H1 (cell line): ENCODE measurements around the gene TMEM258. TPM values are rescaled to one million over a fixed set of nuclear protein-coding genes. Genes with fewer than 3 reads are reported as not detected.

Experiments used
- ATF3 ChIP-seq: IDR thresholded peaks from 2 replicates; pipeline ENCODE4 v1.6.1; 2011; ENCODE audit warnings: low read depth, mild to moderate bottlenecking, low read length; ENCODE audit not compliant: insufficient read depth
- BRCA1 ChIP-seq: IDR thresholded peaks from 2 replicates; pipeline ENCODE4 v1.6.1; 2012; ENCODE audit warnings: low read depth, low read length, improper control_type of control experiment
- CHD2 ChIP-seq: IDR thresholded peaks from 2 replicates; pipeline ENCODE4 v1.6.1; 2012; ENCODE audit warnings: low read length, improper control_type of control experiment
- EZH2 ChIP-seq: fragments of 200-600 bp; sonication (generic); IDR thresholded peaks from 2 replicates; pipeline ENCODE4 v1.7.1; 2012; ENCODE audit warnings: low read depth, mild to moderate bottlenecking, moderate library complexity, low read length, inconsistent platforms; ENCODE audit not compliant: severe bottlenecking
- GABPA ChIP-seq: IDR thresholded peaks from 2 replicates; pipeline ENCODE4 v1.6.1; 2011; ENCODE audit warnings: mild to moderate bottlenecking, low read length, moderate library complexity, borderline replicate concordance; ENCODE audit not compliant: insufficient read depth
- GTF2F1 ChIP-seq: IDR thresholded peaks from 2 replicates; pipeline ENCODE4 v1.6.1; 2012; ENCODE audit warnings: low read depth, low read length, improper control_type of control experiment, borderline replicate concordance
- HDAC2 ChIP-seq, 2 experiments: fragments of 300-600 bp in 1 of 2; sonication (generic) in 1 of 2; IDR thresholded peaks; 2 replicates each; pipeline ENCODE4 v1.6.1; 2011 to 2012; ENCODE audit warnings: low read depth in 2 of 2, low read length in 2 of 2, mild to moderate bottlenecking in 2 of 2, moderate library complexity in 2 of 2, borderline replicate concordance in 1 of 2, inconsistent platforms in 1 of 2
- JUN ChIP-seq: IDR thresholded peaks from 2 replicates; pipeline ENCODE4 v1.6.1; 2011; ENCODE audit warnings: low read depth, mild to moderate bottlenecking, improper control_type of control experiment, low read length
- KDM4A ChIP-seq: IDR thresholded peaks from one replicate; pipeline ENCODE4 v1.7.1; 2012; ENCODE audit warnings: low read depth, mild to moderate bottlenecking, moderate library complexity, low read length, inconsistent platforms; ENCODE audit not compliant: severe bottlenecking
- PHF8 ChIP-seq: fragments of 200-600 bp; sonication (generic); conservative IDR thresholded peaks from 2 replicates; pipeline ENCODE4 v1.7.1; 2012; ENCODE audit warnings: low read depth, mild to moderate bottlenecking, inconsistent platforms, low read length, moderate library complexity
- RAD21 ChIP-seq, 2 experiments: IDR thresholded peaks in 1 of 2; conservative IDR thresholded peaks in 1 of 2; 2 replicates each; pipeline ENCODE4 v1.6.1; 2011; ENCODE audit warnings: low read depth in 2 of 2, low read length in 2 of 2, improper control_type of control experiment in 1 of 2, inconsistent platforms in 1 of 2, mild to moderate bottlenecking in 1 of 2, moderate library complexity in 1 of 2
- RXRA ChIP-seq: IDR thresholded peaks from 2 replicates; pipeline ENCODE4 v1.6.1; 2011; ENCODE audit warnings: low read depth, mild to moderate bottlenecking, low read length, moderate library complexity; ENCODE audit not compliant: insufficient read depth
- SIX5 ChIP-seq: IDR thresholded peaks from 2 replicates; pipeline ENCODE4 v1.6.1; 2011; ENCODE audit warnings: mild to moderate bottlenecking, low read depth, low read length
- SP1 ChIP-seq: IDR thresholded peaks from 2 replicates; pipeline ENCODE4 v1.6.1; 2011; ENCODE audit warnings: low read depth, low read length
- SP4 ChIP-seq: IDR thresholded peaks from 2 replicates; pipeline ENCODE4 v1.6.1; 2012; ENCODE audit warnings: low read length, inconsistent platforms
- SUZ12 ChIP-seq: fragments of 200-600 bp; sonication (generic); IDR thresholded peaks from 2 replicates; pipeline ENCODE4 v1.6.1; 2012; ENCODE audit warnings: mild to moderate bottlenecking, inconsistent platforms, low read length, moderate library complexity, mixed read lengths
- TBP ChIP-seq: IDR thresholded peaks from 2 replicates; pipeline ENCODE4 v1.6.1; 2011; ENCODE audit warnings: low read depth, low read length, improper control_type of control experiment
- YY1 ChIP-seq: IDR thresholded peaks from 2 replicates; pipeline ENCODE4 v1.6.1; 2011; ENCODE audit warnings: low read depth, mild to moderate bottlenecking, low read length
- polyA plus RNA-seq, 7 experiments: library from polyadenylated mRNA; depleted of rRNA in 3 of 7; stranded (reverse) in 5 of 7; unstranded in 2 of 7; fragments of >200 nt in 5 of 7; fragments of 200-250 nt in 2 of 7; gene quantifications; 1 replicate in 5 of 7; 2 replicates in 1 of 7; 4 replicates in 1 of 7; pipeline versions ENCODE4 v1.2.1 to v1.2.3, GENCODE V29; 2011 to 2013; ENCODE audit warnings: missing spikeins in 2 of 7, mixed read lengths in 2 of 7
- total RNA-seq: library from RNA; stranded (reverse); fragmentation: NEBNext Ultra II Directional; extraction: Animal tissue kit (Norgen Biotek cat#: 25700); gene quantifications from 2 replicates; pipeline ENCODE4 v1.2.1, GENCODE V29; 2021
- TF ChIP-seq, protein P1 (sequence below): IDR thresholded peaks from 2 replicates; pipeline ENCODE4 v1.6.1; 2011; ENCODE audit warnings: low read length, improper control_type of control experiment
- TF ChIP-seq, protein P2 (sequence below): IDR thresholded peaks from 2 replicates; pipeline ENCODE4 v1.6.1; 2012; ENCODE audit warnings: inconsistent platforms
- TF ChIP-seq, protein P3 (sequence below): IDR thresholded peaks from 2 replicates; pipeline ENCODE4 v1.6.1; 2012; ENCODE audit warnings: inconsistent platforms

Gene TMEM258
- total and polyA plus RNA-seq, 2 of the 8 experiments (the other 6 are each of a cell fraction or from before 2014, with no cell fraction given) = 186 to 759 TPM

DNA sequence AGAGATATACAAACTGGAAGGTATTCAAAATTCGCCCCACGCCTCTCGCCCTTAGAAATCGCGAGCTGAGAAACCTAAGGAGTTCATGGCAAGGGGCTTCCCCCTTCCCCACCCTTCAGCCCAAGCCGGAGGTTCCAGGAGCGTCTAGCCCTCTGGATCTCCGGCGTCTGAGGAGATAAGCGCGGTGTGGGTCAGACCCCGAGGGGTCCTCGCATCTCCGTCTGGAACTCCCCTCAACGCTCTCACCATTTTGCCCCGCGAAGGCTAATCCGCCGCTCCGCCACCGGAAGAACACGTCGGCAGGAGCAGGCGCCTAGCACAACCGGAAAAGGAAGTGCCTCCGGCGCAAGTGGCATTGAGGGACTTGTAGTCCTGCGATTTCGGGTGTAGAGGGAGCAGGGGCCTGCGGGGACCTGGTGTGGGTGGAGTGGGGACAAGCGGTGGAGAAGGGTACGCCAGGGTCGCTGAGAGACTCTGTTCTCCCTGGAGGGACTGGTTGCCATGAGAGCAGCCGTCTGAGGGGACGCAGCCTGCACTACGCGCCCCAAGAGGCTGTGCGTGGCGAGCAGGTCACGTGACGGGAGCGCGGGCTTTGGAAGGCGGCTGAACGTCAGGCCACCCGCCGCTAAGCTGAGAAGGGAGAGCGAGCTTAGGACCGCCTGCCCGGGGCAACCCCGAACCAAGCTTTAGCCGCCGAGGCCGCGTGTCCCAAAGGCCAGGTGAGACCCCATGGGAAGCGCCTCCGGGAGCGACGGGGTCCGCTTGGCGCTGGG lies at the start of gene TMEM258, which contains the start of gene FEN1 (continued):
- no peak for TF ChIP-seq RXRA
- TF ChIP-seq SIX5 = peak; percentile 57
- no peak for TF ChIP-seq SUZ12
- TF ChIP-seq, protein P1, sequence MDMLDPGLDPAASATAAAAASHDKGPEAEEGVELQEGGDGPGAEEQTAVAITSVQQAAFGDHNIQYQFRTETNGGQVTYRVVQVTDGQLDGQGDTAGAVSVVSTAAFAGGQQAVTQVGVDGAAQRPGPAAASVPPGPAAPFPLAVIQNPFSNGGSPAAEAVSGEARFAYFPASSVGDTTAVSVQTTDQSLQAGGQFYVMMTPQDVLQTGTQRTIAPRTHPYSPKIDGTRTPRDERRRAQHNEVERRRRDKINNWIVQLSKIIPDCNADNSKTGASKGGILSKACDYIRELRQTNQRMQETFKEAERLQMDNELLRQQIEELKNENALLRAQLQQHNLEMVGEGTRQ = peak; percentile 96
- no peak; the same call in 1 of the 2 replicates for TF ChIP-seq SP4
- peak in 1 of 2 experiments; percentile 62; a peak in 1 of 4 replicates for TF ChIP-seq HDAC2 (IDR thresholded peaks at IDR 0.05; ENCODE audit: borderline replicate concordance in 1 of 2, low read depth in 2 of 2, low read length in 2 of 2)
- TF ChIP-seq, protein P2, sequence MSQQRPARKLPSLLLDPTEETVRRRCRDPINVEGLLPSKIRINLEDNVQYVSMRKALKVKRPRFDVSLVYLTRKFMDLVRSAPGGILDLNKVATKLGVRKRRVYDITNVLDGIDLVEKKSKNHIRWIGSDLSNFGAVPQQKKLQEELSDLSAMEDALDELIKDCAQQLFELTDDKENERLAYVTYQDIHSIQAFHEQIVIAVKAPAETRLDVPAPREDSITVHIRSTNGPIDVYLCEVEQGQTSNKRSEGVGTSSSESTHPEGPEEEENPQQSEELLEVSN = peak; percentile 94
- TF ChIP-seq BRCA1 = no peak
- peak; percentile 77 for TF ChIP-seq YY1
- TF ChIP-seq, protein P3, sequence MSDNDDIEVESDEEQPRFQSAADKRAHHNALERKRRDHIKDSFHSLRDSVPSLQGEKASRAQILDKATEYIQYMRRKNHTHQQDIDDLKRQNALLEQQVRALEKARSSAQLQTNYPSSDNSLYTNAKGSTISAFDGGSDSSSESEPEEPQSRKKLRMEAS = peak; percentile 87
- no peak for TF ChIP-seq RAD21 (IDR thresholded peaks at IDR 0.05 in 1 of 2, conservative IDR thresholded peaks at IDR 0.05 in 1 of 2; ENCODE audit: low read depth in 2 of 2, low read length in 2 of 2)
- TF ChIP-seq ATF3 = peak; percentile 82
- no peak for TF ChIP-seq CHD2
- TF ChIP-seq JUN = no peak
- peak; percentile 90 for TF ChIP-seq PHF8
- no peak for TF ChIP-seq EZH2
- TF ChIP-seq TBP = peak; percentile 84
- no peak for TF ChIP-seq SP1
- TF ChIP-seq KDM4A = peak; percentile 71
- peak; percentile 30; the same call in 1 of the 2 replicates for TF ChIP-seq GTF2F1
- TF ChIP-seq GABPA = peak; percentile 95
